ENCODE data around the gene ZC3H14. TPM values are rescaled to one million over a fixed set of nuclear protein-coding genes. Genes with fewer than 3 reads are reported as not detected.

ZC3H14 gene
- polyA plus RNA-seq, 3 donors, result 18.9 to 30.2 (median 27.1) TPM

DNA sequence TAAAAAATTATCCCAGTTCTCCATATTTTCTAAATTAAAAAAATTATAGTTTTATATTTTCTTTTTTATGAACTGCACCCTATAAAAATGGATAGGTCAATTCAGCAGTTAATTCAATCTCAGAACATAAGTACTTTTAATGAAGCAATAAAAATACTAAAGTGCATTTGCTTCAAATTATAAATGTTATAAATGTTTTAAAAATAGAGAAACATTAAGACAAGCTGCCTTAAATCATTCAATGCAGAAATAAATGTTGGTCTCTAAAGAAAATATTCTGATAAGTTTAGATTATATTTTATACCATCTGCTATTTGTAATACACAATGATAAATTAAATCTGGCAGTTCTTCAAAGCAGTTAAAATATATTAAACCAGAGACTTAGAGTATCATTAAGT, 65.6 kb downstream of the ZC3H14 start:
- H3K4me1 ChIP-seq (ENCODE audit: control insufficient read depth in 1 of 2, insufficient read depth in 2 of 2, low read length in 2 of 2), result no peaks in the 10 kb centered on the region
- H3K9me3 Mint-ChIP-seq, result peaks cover 0 to 4% (median 0%) of the 10 kb centered on the region in 7 donors
- no peak overlapping the region for H3K27ac Mint-ChIP-seq
- no peak for TF ChIP-seq CTCF (IDR thresholded peaks at IDR 0.05)
- H3K4me2 ChIP-seq (replicated peaks; ENCODE audit: extremely low read depth, low read length, poor library complexity, severe bottlenecking), result no peak overlapping the region
- H3K36me3 Mint-ChIP-seq, result no peaks in the 10 kb centered on the region
- no peaks in the 10 kb centered on the region for H3K36me3 ChIP-seq (replicated peaks in 1 of 2; ENCODE audit: control insufficient read depth in 1 of 2, insufficient read depth in 2 of 2, low read length in 2 of 2)
- H3K4me1 Mint-ChIP-seq, result no peaks in the 10 kb centered on the region
- H3K4me3 Mint-ChIP-seq, result no peak overlapping the region
- H3K4me3 ChIP-seq (replicated peaks in 1 of 3; ENCODE audit: low read depth in 2 of 3, low read length in 3 of 3), result no peak overlapping the region
- no peak overlapping the region for H3K9ac ChIP-seq (ENCODE audit: insufficient read depth, low read length, poor library complexity, severe bottlenecking)
- no peaks in the 10 kb centered on the region for H3K27me3 ChIP-seq (ENCODE audit: control insufficient read depth in 2 of 2, insufficient read depth in 2 of 2, low read length in 2 of 2)
- intact Hi-C loops (cut with micrococcal nuclease), result no loop called here
- no peaks in the 10 kb centered on the region for H3K9me3 ChIP-seq (replicated peaks in 1 of 2; ENCODE audit: control insufficient read depth in 1 of 2, insufficient read depth in 1 of 2, low read length in 2 of 2)
- H3K27ac ChIP-seq (ENCODE audit: low read depth in 1 of 2, low read length in 2 of 2), result no peak overlapping the region
- no peak overlapping the region for H2AFZ ChIP-seq (ENCODE audit: insufficient read depth, low read depth, low read length, poor library complexity, severe bottlenecking)
- no peaks in the 10 kb centered on the region for H4K20me1 ChIP-seq (ENCODE audit: insufficient read depth, low read length)
- no peak for DNase-seq
- no peaks in the 10 kb centered on the region for H3K79me2 ChIP-seq (ENCODE audit: insufficient read depth, low read length)
- H3K27me3 Mint-ChIP-seq (ENCODE audit: low read depth in 3 of 3), result no peaks in the 10 kb centered on the region

GRCh38 chr14:88630565-88630964, 67.7 kb downstream of the ZC3H14 start:
- Mint-ChIP-seq H3K27ac (no peak overlapping the region), H3K9me3 (peaks cover 0 to 4% (median 1%) of the 10 kb centered on the region in 7 donors), H3K36me3 (no peaks in the 10 kb centered on the region), H3K4me1 (no peaks in the 10 kb centered on the region), H3K27me3 (ENCODE audit: low read depth in 3 of 3) (no peaks in the 10 kb centered on the region), H3K4me3 (no peak overlapping the region)
- no peak overlapping the region for H2AFZ ChIP-seq (ENCODE audit: insufficient read depth, low read depth, low read length, poor library complexity, severe bottlenecking)
- H3K9me3 ChIP-seq (replicated peaks in 1 of 2; ENCODE audit: control insufficient read depth in 1 of 2, insufficient read depth in 1 of 2, low read length in 2 of 2), result no peaks in the 10 kb centered on the region
- H3K4me1 ChIP-seq (ENCODE audit: control insufficient read depth in 1 of 2, insufficient read depth in 2 of 2, low read length in 2 of 2), result no peaks in the 10 kb centered on the region
- WGBS (ENCODE audit: insufficient coverage), result 100% methylated on average over 4 of the region's 6 CpGs
- no peaks in the 10 kb centered on the region for H3K36me3 ChIP-seq (replicated peaks in 1 of 2; ENCODE audit: control insufficient read depth in 1 of 2, insufficient read depth in 2 of 2, low read length in 2 of 2)
- DNase-seq, result no peak
- H4K20me1 ChIP-seq (ENCODE audit: insufficient read depth, low read length), result no peaks in the 10 kb centered on the region
- no peak overlapping the region for H3K4me3 ChIP-seq (replicated peaks in 1 of 3; ENCODE audit: low read depth in 2 of 3, low read length in 3 of 3)
- H3K4me2 ChIP-seq (replicated peaks; ENCODE audit: extremely low read depth, low read length, poor library complexity, severe bottlenecking), result no peak overlapping the region
- no peak overlapping the region for H3K27ac ChIP-seq (ENCODE audit: low read depth in 1 of 2, low read length in 2 of 2)
- no peaks in the 10 kb centered on the region for H3K27me3 ChIP-seq (ENCODE audit: control insufficient read depth in 2 of 2, insufficient read depth in 2 of 2, low read length in 2 of 2)
- TF ChIP-seq CTCF (IDR thresholded peaks at IDR 0.05), result no peak
- H3K9ac ChIP-seq (ENCODE audit: insufficient read depth, low read length, poor library complexity, severe bottlenecking), result no peak overlapping the region
- intact Hi-C loops (cut with micrococcal nuclease), result no loop called here
- H3K79me2 ChIP-seq (ENCODE audit: insufficient read depth, low read length), result no peaks in the 10 kb centered on the region
